Astrocyte of the spinal cord (primary cell): Measurements from ENCODE around the gene GHRH.

Experiments used
- DNase-seq: peaks from one replicate; pipeline ENCODE4 v3.0.0; 2011; ENCODE audit warnings: low read depth, low spot score
- H3K4me3 ChIP-seq: 2 replicates; pipeline ENCODE4 v1.5.1; 2011; ENCODE audit warnings: low read depth, mild to moderate bottlenecking, low read length, moderate library complexity
- in situ Hi-C: cut with HindIII; loops from 2 replicates; pipeline ENCODE4 v1.10.0; 2017; ENCODE audit warnings: low sequenced_read_pairs
- TF ChIP-seq, protein P1 (sequence below): IDR thresholded peaks from 2 replicates; pipeline ENCODE4 v1.5.1; 2012; ENCODE audit warnings: low read depth, mild to moderate bottlenecking, low read length, inconsistent platforms

The GHRH gene

DNA sequence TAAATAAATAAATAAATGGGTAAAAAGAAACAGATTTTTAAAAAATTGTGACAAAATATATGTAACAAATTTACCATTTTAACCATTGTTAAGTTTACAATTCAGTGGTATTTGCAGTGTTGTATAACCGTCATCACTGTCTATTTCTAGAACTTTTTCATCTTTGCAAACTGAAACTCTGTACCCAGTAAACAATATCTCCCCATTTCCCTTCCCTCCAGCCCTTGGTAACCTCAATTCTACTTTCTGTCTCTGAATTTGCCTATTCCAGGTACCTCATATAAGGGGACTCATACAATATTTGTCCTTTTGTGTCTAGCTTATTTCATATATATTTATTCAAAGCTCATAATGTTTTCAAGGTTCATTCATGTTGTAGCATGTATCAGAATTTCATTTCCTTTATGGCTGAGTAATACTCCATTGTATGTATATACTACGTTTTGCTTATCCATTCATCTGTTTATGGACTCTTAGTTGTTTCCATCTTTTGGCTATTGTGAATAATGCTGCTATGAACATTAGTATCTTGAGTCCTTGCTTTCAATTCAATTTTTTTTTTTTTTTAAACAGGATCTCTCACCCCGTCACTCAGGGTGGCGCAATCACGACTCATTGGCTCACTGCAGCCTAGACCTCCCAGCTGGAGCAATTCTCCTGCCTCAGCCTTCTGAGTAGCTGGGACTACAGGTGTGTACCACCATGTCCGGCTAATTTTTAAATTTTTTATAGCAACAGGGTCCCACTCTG lies 36.8 kb upstream of the GHRH start:
- in situ Hi-C loops: no loop called here
- no peak for DNase-seq
- no peak overlapping the region for H3K4me3 ChIP-seq
- TF ChIP-seq, protein P1, sequence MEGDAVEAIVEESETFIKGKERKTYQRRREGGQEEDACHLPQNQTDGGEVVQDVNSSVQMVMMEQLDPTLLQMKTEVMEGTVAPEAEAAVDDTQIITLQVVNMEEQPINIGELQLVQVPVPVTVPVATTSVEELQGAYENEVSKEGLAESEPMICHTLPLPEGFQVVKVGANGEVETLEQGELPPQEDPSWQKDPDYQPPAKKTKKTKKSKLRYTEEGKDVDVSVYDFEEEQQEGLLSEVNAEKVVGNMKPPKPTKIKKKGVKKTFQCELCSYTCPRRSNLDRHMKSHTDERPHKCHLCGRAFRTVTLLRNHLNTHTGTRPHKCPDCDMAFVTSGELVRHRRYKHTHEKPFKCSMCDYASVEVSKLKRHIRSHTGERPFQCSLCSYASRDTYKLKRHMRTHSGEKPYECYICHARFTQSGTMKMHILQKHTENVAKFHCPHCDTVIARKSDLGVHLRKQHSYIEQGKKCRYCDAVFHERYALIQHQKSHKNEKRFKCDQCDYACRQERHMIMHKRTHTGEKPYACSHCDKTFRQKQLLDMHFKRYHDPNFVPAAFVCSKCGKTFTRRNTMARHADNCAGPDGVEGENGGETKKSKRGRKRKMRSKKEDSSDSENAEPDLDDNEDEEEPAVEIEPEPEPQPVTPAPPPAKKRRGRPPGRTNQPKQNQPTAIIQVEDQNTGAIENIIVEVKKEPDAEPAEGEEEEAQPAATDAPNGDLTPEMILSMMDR: no peak

GRCh38 chr20:37297066-37297736 lies 35.6 kb upstream of the GHRH start:
- in situ Hi-C loops: no loop called here
- peak; percentile 82 for DNase-seq
- TF ChIP-seq, protein P1: no peak
- H3K4me3 ChIP-seq: no peak overlapping the region

- TF ChIP-seq, protein P1: no peak
- in situ Hi-C loops: no loop called here
- no peak overlapping the region for H3K4me3 ChIP-seq
- no peak for DNase-seq
Measured at GRCh38 chr20:37296371-37296770, 34.8 kb upstream of the GHRH start.

DNA sequence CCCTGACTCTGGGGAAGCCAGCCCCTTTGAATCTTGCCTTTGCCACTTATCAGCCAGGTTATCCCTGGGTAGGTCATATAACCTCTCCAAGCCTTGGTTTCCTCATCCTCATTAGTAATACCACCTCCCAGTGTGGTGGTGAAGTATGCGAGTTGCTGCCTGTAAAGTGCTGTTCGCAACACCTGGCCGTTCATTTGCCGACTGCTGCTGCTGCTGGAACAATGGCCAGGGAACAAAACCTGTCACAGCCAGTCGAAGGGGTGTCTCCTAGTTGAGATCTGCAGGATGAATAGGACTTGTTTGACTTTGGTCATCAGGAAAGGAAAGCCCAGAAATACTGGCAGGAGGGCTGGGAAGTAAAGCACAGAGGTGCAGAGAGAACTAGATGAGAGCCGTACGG lies 34.0 kb upstream of the GHRH start:
- DNase-seq: no peak
- in situ Hi-C loops: no loop called here
- H3K4me3 ChIP-seq: no peak overlapping the region
- TF ChIP-seq, protein P1: no peak

GRCh38 chr20:37295001-37295400 lies 33.4 kb upstream of the GHRH start:
- peak; percentile 97 for DNase-seq
- TF ChIP-seq, protein P1: no peak

GRCh38 chr20:37294262-37294981 lies 32.8 kb upstream of the GHRH start:
- in situ Hi-C loops: no loop called here
- no peak overlapping the region for H3K4me3 ChIP-seq
- TF ChIP-seq, protein P1: no peak
- no peak for DNase-seq

More at GRCh38 chr20:37295001-37295400, 33.4 kb upstream of the GHRH start:
- in situ Hi-C loops: no loop called here
- H3K4me3 ChIP-seq: no peak overlapping the region
